Activated CD8-positive, alpha-beta T cell treated with anti-CD3 and anti-CD28 coated beads for 36 hours (primary cell): ENCODE data around the gene DCP1B. TPM values are rescaled to one million over a fixed set of nuclear protein-coding genes. Genes with fewer than 3 reads are reported as not detected.

Source experiments
- ATAC-seq: fragments of 200-7000 bp; cut with Tn5 transposase; one replicate; pipeline ENCODE4 v1.10.0; 2021; ENCODE audit warnings: mild to moderate bottlenecking, moderate library complexity
- CTCF ChIA-PET: fragments of 350-600 bp; sonication (Branson Sonifier 250); formaldehyde crosslinking; loops from one replicate; lab custom pipeline; 2021; ENCODE audit warnings: antibody characterized with exemption; lab: Charles Lee
- POLR2A ChIA-PET: fragments of 350-600 bp; sonication (Branson Sonifier 250); formaldehyde crosslinking; loops from one replicate; lab custom pipeline; 2021; ENCODE audit warnings: antibody characterized with exemption; lab: Charles Lee
- DNase-seq: peaks from one replicate; pipeline ENCODE4 v3.0.0-alpha.2; 2020
- H3K27ac Mint-ChIP-seq: one replicate; pipeline ENCODE4 v1.8.0; 2021; ENCODE audit warnings: mild to moderate bottlenecking, mixed read lengths
- H3K27me3 Mint-ChIP-seq: one replicate; pipeline ENCODE4 v1.8.0; 2021; ENCODE audit warnings: mixed read lengths
- H3K36me3 Mint-ChIP-seq: one replicate; pipeline ENCODE4 v1.8.0; 2021; ENCODE audit warnings: low read depth, mixed read lengths
- H3K4me1 Mint-ChIP-seq: one replicate; pipeline ENCODE4 v1.8.0; 2021; ENCODE audit warnings: low read depth, mixed read lengths
- H3K4me3 Mint-ChIP-seq: one replicate; pipeline ENCODE4 v1.8.0; 2021; ENCODE audit warnings: mild to moderate bottlenecking, moderate library complexity, mixed read lengths
- H3K9me3 Mint-ChIP-seq: one replicate; pipeline ENCODE4 v1.8.0; 2021; ENCODE audit warnings: mixed read lengths
- CTCF ChIP-seq: fragments of 200-600 bp; IDR thresholded peaks from one replicate; pipeline ENCODE4 v1.8.0; 2022; ENCODE audit warnings: antibody characterized with exemption, mild to moderate bottlenecking
- intact Hi-C: fragments of 100-400 bp; cut with micrococcal nuclease; formaldehyde crosslinking; loops from one replicate; pipeline ENCODE4 v1.10.0; 2022
- total RNA-seq, 2 experiments: library from RNA; stranded (reverse); gene quantifications; one replicate each; pipeline ENCODE4 v1.2.3, GENCODE V29; 2021

Gene DCP1B
- total RNA-seq, 2 experiments from 2014 or later = 14.2 to 15.7 TPM

GRCh38 chr12:1935242-1935641 lies 69.0 kb downstream of the DCP1B start:
- ChIA-PET CTCF (interaction anchor here (2.6 kb wide), 1 partner anchor 282 kb away, joined by 6 read pairs; no protein-coding TSS in a partner anchor), POLR2A (interaction anchor here (0.8 kb wide), 1 partner anchor 315 kb away, joined by 3 read pairs; no protein-coding TSS in a partner anchor)
- Mint-ChIP-seq H3K36me3 (no peaks in the 10 kb centered on the region), H3K27me3 (no peaks in the 10 kb centered on the region), H3K27ac (no peak overlapping the region), H3K4me3 (no peak overlapping the region), H3K4me1 (peaks cover 5% of the 10 kb centered on the region), H3K9me3 (no peaks in the 10 kb centered on the region)
- intact Hi-C loops = loop anchor here (5.0 kb wide), 1 partner anchor 303 kb away; no protein-coding TSS in a partner anchor
- no peak for DNase-seq
- TF ChIP-seq CTCF = no peak
- ATAC-seq = no peak

- Mint-ChIP-seq H3K27me3 (no peaks in the 10 kb centered on the region), H3K4me3 (no peak overlapping the region), H3K27ac (no peak overlapping the region), H3K9me3 (no peaks in the 10 kb centered on the region), H3K4me1 (peaks cover 6% of the 10 kb centered on the region), H3K36me3 (no peaks in the 10 kb centered on the region)
- no peak for TF ChIP-seq CTCF
- ATAC-seq = no peak
- ChIA-PET POLR2A (interaction anchor here (0.8 kb wide), 1 partner anchor 314 kb away, joined by 3 read pairs; no protein-coding TSS in a partner anchor), CTCF (interaction anchor here (2.6 kb wide), 1 partner anchor 282 kb away, joined by 6 read pairs; no protein-coding TSS in a partner anchor)
- intact Hi-C loops = loop anchor here (5.0 kb wide), 1 partner anchor 303 kb away; no protein-coding TSS in a partner anchor
- no peak for DNase-seq
Measured at GRCh38 chr12:1934831-1935230, 69.4 kb downstream of the DCP1B start.

- H3K36me3 Mint-ChIP-seq = no peaks in the 10 kb centered on the region
- CTCF ChIA-PET = interaction anchor here (2.6 kb wide), 1 partner anchor 281 kb away, joined by 6 read pairs; no protein-coding TSS in a partner anchor
- H3K27me3 Mint-ChIP-seq = no peaks in the 10 kb centered on the region
- intact Hi-C loops = no loop called here
- no peak for DNase-seq
- no peaks in the 10 kb centered on the region for H3K9me3 Mint-ChIP-seq
- POLR2A ChIA-PET = no interaction called here
- H3K4me3 Mint-ChIP-seq = no peak overlapping the region
- no peak for TF ChIP-seq CTCF
- H3K27ac Mint-ChIP-seq = no peak overlapping the region
- no peak for ATAC-seq
- peaks cover 4% of the 10 kb centered on the region for H3K4me1 Mint-ChIP-seq
Measured at GRCh38 chr12:1934068-1934467, 70.2 kb downstream of the DCP1B start.

- Mint-ChIP-seq H3K27me3 (no peaks in the 10 kb centered on the region), H3K4me1 (peaks cover 6% of the 10 kb centered on the region), H3K9me3 (no peaks in the 10 kb centered on the region), H3K4me3 (no peak overlapping the region), H3K36me3 (no peaks in the 10 kb centered on the region), H3K27ac (no peak overlapping the region)
- TF ChIP-seq CTCF = no peak
- ATAC-seq (no peak), DNase-seq (no peak)
- intact Hi-C loops = no loop called here
- POLR2A ChIA-PET = no interaction called here
- CTCF ChIA-PET = no interaction called here
Measured at GRCh38 chr12:1933342-1934051, 70.8 kb downstream of the DCP1B start.

- Mint-ChIP-seq H3K4me3 (no peak overlapping the region), H3K36me3 (no peaks in the 10 kb centered on the region), H3K27me3 (no peaks in the 10 kb centered on the region), H3K4me1 (peaks cover 6% of the 10 kb centered on the region), H3K9me3 (no peaks in the 10 kb centered on the region), H3K27ac (no peak overlapping the region)
- ATAC-seq = no peak
- TF ChIP-seq CTCF = no peak
- ChIA-PET CTCF (no interaction called here), POLR2A (no interaction called here)
- intact Hi-C loops = no loop called here
- no peak for DNase-seq
Measured at GRCh38 chr12:1932264-1932777, 71.9 kb downstream of the DCP1B start.
